GM12878 (cell line): ENCODE data around the gene DEFB132. TPM values are rescaled to one million over a fixed set of nuclear protein-coding genes. Genes with fewer than 3 reads are reported as not detected.

ENCODE experiments used
- CBX3 ChIP-seq: fragments of 200-600 bp; sonication (generic); IDR thresholded peaks from 2 replicates; pipeline ENCODE4 v1.6.1; 2016; ENCODE audit warnings: low read depth, borderline replicate concordance
- IKZF2 ChIP-seq, 2 experiments: fragments of 450-650 bp; IDR thresholded peaks; 2 replicates each; pipeline ENCODE4 v1.6.1; 2017; ENCODE audit warnings: mild to moderate bottlenecking in 2 of 2, moderate library complexity in 2 of 2
- IRF4 ChIP-seq: IDR thresholded peaks from 2 replicates; pipeline ENCODE4 v1.6.1; 2011; ENCODE audit warnings: low read depth, low read length
- POLR2AphosphoS5 ChIP-seq: IDR thresholded peaks from 2 replicates; pipeline ENCODE4 v1.6.1; 2011; ENCODE audit warnings: mild to moderate bottlenecking, low read length, inconsistent platforms
- RCOR1 ChIP-seq: conservative IDR thresholded peaks from 2 replicates; pipeline ENCODE4 v1.6.1; 2012; ENCODE audit warnings: low read depth, low read length, improper control_type of control experiment
- SPI1 ChIP-seq: IDR thresholded peaks from 2 replicates; pipeline ENCODE4 v1.6.1; 2011; ENCODE audit warnings: low read depth, mild to moderate bottlenecking, low read length, moderate library complexity, borderline replicate concordance; ENCODE audit not compliant: insufficient read depth
- SRF ChIP-seq, 2 experiments: IDR thresholded peaks; 2 replicates each; pipeline ENCODE4 v1.6.1; 2011; ENCODE audit warnings: low read depth in 2 of 2, low read length in 2 of 2, mild to moderate bottlenecking in 1 of 2, moderate library complexity in 1 of 2
- polyA plus RNA-seq, 11 experiments: library from polyadenylated mRNA; depleted of rRNA in 4 of 11; unstranded in 6 of 11; stranded (reverse) in 5 of 11; fragments of >200 nt; fragmentation: Nextera tagmentation in 4 of 11; fragmentation: Illumina TruSeq in 1 of 11; extraction: Ambion mirVana in 4 of 11; extraction: Trizol in 1 of 11; gene quantifications; 1 replicate in 1 of 11; 2 replicates in 10 of 11; pipeline versions ENCODE4 v1.2.1 to v1.2.3, GENCODE V29; 2011 to 2016; ENCODE audit warnings: inconsistent platforms in 2 of 11, missing spikeins in 2 of 11, low read depth in 1 of 11
- total RNA-seq, 4 experiments: library from RNA; depleted of rRNA in 3 of 4; stranded (reverse); fragments of >200 nt in 3 of 4; fragmentation: Illumina TruSeq in 1 of 4; extraction: Trizol in 1 of 4; gene quantifications; 2 replicates each; pipeline versions ENCODE4 v1.2.1 to v1.2.3, GENCODE V29; 2013 to 2021
- TF ChIP-seq, protein P1 (sequence below): fragments of 450-650 bp; IDR thresholded peaks from 2 replicates; pipeline ENCODE4 v1.6.1; 2017; ENCODE audit warnings: low read depth, mild to moderate bottlenecking, moderate library complexity

DEFB132 gene
- total and polyA plus RNA-seq, 10 of the 15 experiments (the other 5 are each of a cell fraction or from before 2014, with no cell fraction given): not detected

GRCh38 chr20:300345-300990 is 42.9 kb downstream of the DEFB132 start (continued):
- TF ChIP-seq IRF4 (no peak), RCOR1 (0 out of 2 replicates have a peak, but pooled peaks have one; percentile 35), SPI1 (peak; percentile 92), IKZF2 (IDR thresholded peaks at IDR 0.05) (peak; percentile 13 to 30; a peak in 1 of 4 replicates), POLR2AphosphoS5 (no peak), SRF (IDR thresholded peaks at IDR 0.05; ENCODE audit: low read depth in 2 of 2, low read length in 2 of 2) (no peak), CBX3 (no peak)
- TF ChIP-seq, protein P1, sequence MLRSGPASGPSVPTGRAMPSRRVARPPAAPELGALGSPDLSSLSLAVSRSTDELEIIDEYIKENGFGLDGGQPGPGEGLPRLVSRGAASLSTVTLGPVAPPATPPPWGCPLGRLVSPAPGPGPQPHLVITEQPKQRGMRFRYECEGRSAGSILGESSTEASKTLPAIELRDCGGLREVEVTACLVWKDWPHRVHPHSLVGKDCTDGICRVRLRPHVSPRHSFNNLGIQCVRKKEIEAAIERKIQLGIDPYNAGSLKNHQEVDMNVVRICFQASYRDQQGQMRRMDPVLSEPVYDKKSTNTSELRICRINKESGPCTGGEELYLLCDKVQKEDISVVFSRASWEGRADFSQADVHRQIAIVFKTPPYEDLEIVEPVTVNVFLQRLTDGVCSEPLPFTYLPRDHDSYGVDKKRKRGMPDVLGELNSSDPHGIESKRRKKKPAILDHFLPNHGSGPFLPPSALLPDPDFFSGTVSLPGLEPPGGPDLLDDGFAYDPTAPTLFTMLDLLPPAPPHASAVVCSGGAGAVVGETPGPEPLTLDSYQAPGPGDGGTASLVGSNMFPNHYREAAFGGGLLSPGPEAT: peak; percentile 46; the same call in 1 of the 2 replicates
